ENCODE measurements around the gene LINGO1. TPM values are rescaled to one million over a fixed set of nuclear protein-coding genes. Genes with fewer than 3 reads are reported as not detected.

LINGO1 gene
- total and polyA plus RNA-seq, 12 donors = 0.21 to 2.7 (median 0.96) TPM; not detected in 2

GRCh38 chr15:77604973-77605372, 27.7 kb downstream of the LINGO1 start:
- WGBS, 4 donors = 57 to 81% (median 72%) methylated on average over 1 to 2 of the region's 2 CpGs
- H3K4me3 ChIP-seq = no peak overlapping the region
- H3K27ac ChIP-seq = no peak overlapping the region
- no peak for DNase-seq
- H3K27me3 ChIP-seq = no peaks in the 10 kb centered on the region
- intact Hi-C loops (cut with DNase I) = no loop called here
- no peaks in the 10 kb centered on the region for H3K9me3 ChIP-seq (replicated peaks in 1 of 3)
- TF ChIP-seq POLR2A (IDR thresholded peaks at IDR 0.05) (no peak), CTCF (IDR thresholded peaks at IDR 0.05) (no peak)
- H3K36me3 ChIP-seq (replicated peaks in 1 of 2) = no peaks in the 10 kb centered on the region
- no peaks in the 10 kb centered on the region for H3K4me1 ChIP-seq (replicated peaks in 1 of 2)

GRCh38 chr15:77603611-77604336, 28.9 kb downstream of the LINGO1 start:
- no peaks in the 10 kb centered on the region for H3K9me3 ChIP-seq (replicated peaks in 1 of 3)
- no peaks in the 10 kb centered on the region for H3K4me1 ChIP-seq (replicated peaks in 1 of 2)
- intact Hi-C loops (cut with DNase I) = no loop called here
- WGBS, 4 donors = 77 to 88% (median 81%) methylated on average over 14 of the region's 14 CpGs
- no peak for TF ChIP-seq POLR2A (IDR thresholded peaks at IDR 0.05)
- no peak for TF ChIP-seq CTCF (IDR thresholded peaks at IDR 0.05)
- DNase-seq = no peak
- H3K27ac ChIP-seq = no peak overlapping the region
- H3K27me3 ChIP-seq = no peaks in the 10 kb centered on the region
- no peak overlapping the region for H3K4me3 ChIP-seq
- no peaks in the 10 kb centered on the region for H3K36me3 ChIP-seq (replicated peaks in 1 of 2)

- Histone ChIP-seq H3K9me3 (replicated peaks in 1 of 3) (no peaks in the 10 kb centered on the region), H3K4me1 (replicated peaks in 1 of 2) (no peaks in the 10 kb centered on the region), H3K27me3 (no peaks in the 10 kb centered on the region), H3K36me3 (replicated peaks in 1 of 2) (no peaks in the 10 kb centered on the region), H3K4me3 (no peak overlapping the region), H3K27ac (no peak overlapping the region)
- WGBS, 4 donors = 94 to 100% (median 96%) methylated on average over 1 of the region's 1 CpG
- TF ChIP-seq CTCF (IDR thresholded peaks at IDR 0.05) = no peak
- TF ChIP-seq POLR2A (IDR thresholded peaks at IDR 0.05) = no peak
- intact Hi-C loops (cut with DNase I) = no loop called here
- DNase-seq = no peak
These were observed 29.9 kb downstream of the LINGO1 start for GRCh38 chr15:77602800-77603199.

- WGBS, 4 donors = 77 to 94% (median 87%) methylated on average over 5 of the region's 5 CpGs
- peak in 2 of 7 donors; percentile 33 to 63 for DNase-seq
- Histone ChIP-seq H3K4me1 (replicated peaks in 1 of 2) (no peaks in the 10 kb centered on the region), H3K27me3 (no peaks in the 10 kb centered on the region), H3K9me3 (replicated peaks in 1 of 3) (no peaks in the 10 kb centered on the region), H3K4me3 (no peak overlapping the region), H3K27ac (no peak overlapping the region), H3K36me3 (replicated peaks in 1 of 2) (no peaks in the 10 kb centered on the region)
- no peak for TF ChIP-seq CTCF (IDR thresholded peaks at IDR 0.05)
- intact Hi-C loops (cut with DNase I) = no loop called here
These were observed 32.8 kb downstream of the LINGO1 start for GRCh38 chr15:77599899-77600298.

Measured in adrenal gland (tissue), 12 donors.